ENCODE results near the gene SYNE2.
A peak's percentile ranks its signal among the peaks of the same experiment; 100 is the strongest.
"Not testable (repeated sequence)": the region's sequence is repeated elsewhere in the genome, so short reads cannot be mapped to it uniquely, and the experiment has no call there.

Gene SYNE2, protein sequence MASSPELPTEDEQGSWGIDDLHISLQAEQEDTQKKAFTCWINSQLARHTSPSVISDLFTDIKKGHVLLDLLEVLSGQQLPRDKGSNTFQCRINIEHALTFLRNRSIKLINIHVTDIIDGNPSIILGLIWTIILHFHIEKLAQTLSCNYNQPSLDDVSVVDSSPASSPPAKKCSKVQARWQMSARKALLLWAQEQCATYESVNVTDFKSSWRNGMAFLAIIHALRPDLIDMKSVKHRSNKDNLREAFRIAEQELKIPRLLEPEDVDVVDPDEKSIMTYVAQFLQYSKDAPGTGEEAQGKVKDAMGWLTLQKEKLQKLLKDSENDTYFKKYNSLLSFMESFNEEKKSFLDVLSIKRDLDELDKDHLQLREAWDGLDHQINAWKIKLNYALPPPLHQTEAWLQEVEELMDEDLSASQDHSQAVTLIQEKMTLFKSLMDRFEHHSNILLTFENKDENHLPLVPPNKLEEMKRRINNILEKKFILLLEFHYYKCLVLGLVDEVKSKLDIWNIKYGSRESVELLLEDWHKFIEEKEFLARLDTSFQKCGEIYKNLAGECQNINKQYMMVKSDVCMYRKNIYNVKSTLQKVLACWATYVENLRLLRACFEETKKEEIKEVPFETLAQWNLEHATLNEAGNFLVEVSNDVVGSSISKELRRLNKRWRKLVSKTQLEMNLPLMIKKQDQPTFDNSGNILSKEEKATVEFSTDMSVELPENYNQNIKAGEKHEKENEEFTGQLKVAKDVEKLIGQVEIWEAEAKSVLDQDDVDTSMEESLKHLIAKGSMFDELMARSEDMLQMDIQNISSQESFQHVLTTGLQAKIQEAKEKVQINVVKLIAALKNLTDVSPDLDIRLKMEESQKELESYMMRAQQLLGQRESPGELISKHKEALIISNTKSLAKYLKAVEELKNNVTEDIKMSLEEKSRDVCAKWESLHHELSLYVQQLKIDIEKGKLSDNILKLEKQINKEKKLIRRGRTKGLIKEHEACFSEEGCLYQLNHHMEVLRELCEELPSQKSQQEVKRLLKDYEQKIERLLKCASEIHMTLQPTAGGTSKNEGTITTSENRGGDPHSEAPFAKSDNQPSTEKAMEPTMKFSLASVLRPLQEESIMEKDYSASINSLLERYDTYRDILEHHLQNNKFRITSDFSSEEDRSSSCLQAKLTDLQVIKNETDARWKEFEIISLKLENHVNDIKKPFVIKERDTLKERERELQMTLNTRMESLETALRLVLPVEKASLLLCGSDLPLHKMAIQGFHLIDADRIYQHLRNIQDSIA (N-terminal part only)

DNA sequence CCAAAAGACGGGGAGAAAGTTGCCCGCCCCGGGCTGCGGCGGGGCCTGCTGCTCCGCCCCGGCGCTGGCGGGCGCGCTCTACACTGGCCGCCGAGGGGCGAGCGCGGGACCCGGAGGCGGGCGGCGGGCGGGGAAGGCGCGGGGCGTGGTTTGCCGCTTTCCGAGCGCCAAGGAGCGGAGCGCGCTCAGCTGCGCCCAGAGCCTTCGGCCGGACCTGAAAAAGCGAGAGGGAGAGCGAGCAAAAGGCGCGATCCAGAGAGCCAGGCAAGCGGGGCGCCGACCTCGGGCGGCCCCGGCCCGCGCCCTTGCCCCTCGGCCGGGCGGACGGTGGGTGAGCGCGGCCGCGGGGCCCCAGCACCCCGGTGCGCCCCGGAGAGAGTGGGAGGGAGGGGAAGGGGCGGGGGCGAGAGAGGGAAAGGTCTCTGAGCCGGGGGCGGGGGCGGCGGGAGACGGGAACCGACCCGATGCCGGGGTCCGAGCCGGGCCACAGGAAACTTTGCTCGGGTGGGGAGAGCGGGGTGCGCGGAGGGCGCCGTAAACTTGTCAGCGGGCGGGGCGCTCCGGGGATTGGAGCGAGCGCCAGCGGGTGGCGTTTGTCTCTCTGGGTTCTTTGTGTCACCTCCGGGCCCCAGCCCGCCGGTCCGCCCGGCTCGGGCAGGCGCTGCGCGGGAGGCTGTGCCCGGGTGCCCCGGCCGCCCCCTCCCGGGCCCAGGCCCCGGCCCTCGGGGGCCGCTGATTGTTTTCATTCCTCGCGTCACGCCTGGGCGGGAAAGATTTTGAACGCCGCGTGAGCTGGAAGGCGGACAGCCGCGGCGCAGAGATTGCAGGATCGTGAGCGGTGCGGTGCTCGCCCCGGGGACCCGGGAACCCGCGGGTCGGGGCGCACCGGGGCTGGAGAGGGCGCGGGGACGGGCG, at the start of gene SYNE2:
Gene SYNE2 (plus strand): TSS at position 188 of the 915 bp plus-strand sequence. CDS start 56,145 bp downstream, outside the sequence.
- DNase-seq (ENCODE audit: low read depth, low spot score), result peak; percentile 93

DNA sequence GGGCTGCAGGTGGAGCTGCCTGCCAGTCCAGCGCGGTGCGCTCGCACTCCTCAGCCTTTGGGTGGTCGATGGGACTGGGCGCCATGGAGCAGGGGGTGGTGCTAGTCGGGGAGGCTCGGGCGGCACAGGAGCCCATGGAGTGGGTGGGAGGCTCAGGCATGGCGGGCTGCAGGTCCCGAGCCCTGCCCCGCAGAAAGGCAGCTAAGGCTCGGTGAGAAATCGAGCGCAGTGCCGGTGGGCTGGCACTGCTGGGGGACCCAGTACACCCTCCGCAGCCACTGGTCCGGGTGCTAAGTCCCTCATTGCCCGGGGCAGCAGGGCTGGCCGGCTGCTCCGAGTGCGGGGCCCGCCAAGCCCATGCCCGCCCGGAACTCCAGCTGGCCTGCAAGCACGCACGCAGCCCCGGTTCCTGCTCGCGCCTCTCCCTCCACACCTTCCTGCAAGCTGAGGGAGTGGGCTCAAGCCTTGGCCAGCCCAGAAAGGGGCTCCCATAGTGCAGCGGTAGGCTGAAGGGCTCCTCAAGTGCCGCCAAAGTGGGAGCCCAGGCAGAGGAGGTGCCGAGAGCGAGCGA, 49.5 kb upstream of the SYNE2 start:
- DNase-seq (ENCODE audit: low read depth, low spot score), result not testable (repeated sequence)

DNA sequence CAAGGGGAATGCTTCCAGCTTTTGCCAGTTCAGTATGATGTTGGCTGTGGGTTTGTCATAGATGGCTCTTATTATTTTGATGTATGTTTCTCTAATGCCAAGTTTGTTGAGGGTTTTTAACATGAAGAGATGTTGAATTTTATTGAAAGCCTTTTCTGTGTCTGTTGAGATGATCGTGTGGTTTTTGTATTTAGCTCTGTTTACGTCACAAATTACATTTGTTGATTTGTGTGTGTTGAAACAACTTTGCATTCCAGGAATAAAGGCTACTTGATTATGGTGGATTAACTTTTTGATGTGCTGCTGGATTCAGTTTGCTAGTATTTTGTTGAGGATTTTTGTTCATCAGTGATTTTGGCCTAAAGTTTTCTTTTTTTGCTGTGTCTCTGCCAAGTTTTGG, 46.7 kb upstream of the SYNE2 start:
- DNase-seq (ENCODE audit: low read depth, low spot score), result not testable (repeated sequence)

DNA sequence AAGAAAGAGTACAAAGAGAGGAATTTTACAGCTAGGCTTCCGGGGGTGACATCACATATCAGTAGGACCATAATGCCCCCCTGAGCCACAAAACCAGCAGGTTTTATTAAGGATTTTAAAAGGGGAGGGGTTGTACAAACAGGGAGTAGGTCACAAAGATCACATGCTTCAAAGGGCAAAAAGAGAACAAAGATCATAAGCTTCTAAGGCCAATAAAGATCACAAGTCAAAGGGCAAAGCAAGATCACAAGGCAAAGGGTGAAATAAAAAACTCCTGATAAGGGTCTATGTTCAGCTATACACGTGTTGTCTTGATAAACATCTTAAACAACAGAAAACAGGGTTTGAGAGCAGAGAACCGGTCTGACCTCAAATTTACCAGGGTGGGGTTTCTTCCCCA, 41.1 kb upstream of the SYNE2 start:
- DNase-seq (ENCODE audit: low read depth, low spot score), result not testable (repeated sequence)

DNA sequence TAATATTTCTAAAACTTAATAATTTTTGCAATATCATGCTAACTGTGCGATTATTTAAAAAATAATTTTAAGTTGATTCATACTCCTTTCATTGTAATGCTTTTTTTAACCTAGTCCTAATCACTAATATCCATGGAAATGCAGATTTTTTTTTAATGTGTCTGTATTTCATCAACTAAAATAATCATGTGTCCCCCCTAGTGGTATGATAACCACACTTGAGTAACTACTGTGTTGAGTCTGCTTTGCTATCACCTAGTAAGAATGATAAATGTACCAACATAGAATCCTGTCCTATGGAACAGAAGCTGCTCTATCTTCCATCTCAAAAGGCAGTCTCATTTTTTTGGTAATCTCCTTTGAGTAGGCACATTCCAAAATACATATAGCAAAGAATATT, 19.1 kb upstream of the SYNE2 start:
- DNase-seq (ENCODE audit: low read depth, low spot score), result no peak

DNA sequence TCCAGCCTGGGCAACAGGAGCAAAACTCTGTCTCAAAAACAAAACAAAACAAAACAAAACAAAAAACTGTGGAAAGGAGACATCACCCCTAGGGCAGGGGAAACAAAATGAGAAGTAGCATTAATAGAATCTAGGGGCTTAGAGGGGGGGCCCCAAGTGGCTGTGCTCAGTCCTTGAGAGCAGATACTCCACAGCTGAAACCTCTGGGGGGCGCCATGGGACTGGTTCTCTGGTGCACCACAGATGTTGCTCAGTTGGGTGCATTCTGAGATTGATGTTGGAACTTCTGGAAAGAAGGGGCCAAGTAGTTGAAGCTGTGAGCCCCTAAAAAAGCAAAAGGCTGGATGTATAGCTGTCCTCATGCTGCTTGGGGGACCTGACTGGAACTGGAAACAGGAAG, 11.8 kb upstream of the SYNE2 start:
- DNase-seq (ENCODE audit: low read depth, low spot score), result no peak

DNA sequence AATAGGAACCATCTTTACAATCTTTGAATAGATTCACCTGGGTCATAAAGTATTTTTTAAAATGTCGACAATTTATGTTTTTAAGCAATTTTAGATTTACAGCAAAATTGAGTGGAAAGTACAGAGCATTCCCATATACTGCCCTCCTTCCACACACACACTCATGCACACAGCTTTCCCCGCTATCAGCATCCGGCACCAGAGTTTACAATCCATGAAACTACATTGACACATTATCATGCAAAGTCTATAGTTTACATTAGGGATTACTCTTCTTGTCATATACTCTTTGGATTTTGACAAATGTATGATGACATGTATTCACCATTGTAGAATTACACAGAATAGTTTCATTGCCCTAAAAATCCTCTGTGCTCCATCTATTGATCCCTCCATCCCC, 9.0 kb upstream of the SYNE2 start:
- no peak for DNase-seq (ENCODE audit: low read depth, low spot score)

DNA sequence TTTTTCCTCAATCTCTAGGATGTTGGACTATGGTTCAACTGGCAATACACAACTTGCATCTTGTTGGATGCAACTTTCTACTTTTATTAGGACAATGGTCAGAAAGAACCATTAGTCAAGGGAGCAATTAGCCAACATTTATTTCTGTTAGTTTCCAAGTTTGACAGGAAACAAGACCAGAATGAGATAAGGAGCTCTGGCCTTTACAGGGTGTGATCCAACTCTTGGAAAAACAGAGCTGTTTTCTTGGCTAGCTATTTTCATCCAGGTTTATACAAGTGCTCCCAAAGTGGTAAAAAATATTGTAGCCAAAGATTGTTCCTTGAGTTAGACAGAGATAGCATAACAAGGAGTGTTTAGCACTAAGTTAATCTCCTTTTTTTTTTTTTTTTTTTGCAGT, 3.9 kb upstream of the SYNE2 start:
- no peak for DNase-seq (ENCODE audit: low read depth, low spot score)

DNA sequence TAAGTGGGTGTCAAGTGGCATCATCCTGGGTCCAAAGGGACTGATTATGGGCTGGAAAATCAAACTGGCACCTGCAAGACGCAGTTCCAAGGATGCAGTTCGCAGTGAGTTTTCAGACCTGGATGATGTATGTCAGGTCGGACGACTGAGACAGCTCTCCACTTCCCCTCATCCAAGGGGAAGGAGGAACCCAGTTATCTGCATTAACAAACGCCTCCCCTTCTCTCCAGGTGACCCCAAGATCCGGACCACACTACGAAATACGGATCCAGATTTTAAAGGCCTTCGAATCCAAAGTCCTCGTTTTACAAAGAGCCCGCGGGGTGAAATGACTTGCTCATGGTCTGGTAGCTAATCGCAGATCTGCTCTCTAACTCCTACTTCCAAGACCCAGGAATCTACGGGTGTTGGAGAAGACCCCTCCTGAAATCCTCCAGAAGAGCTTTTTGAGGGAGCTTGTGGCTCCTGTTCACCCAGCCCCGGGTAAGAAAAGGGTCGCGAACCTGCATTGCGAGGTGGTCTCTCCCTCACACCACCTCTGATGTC, 460 bp upstream of the SYNE2 start:
- no peak for DNase-seq (ENCODE audit: low read depth, low spot score)

DNA sequence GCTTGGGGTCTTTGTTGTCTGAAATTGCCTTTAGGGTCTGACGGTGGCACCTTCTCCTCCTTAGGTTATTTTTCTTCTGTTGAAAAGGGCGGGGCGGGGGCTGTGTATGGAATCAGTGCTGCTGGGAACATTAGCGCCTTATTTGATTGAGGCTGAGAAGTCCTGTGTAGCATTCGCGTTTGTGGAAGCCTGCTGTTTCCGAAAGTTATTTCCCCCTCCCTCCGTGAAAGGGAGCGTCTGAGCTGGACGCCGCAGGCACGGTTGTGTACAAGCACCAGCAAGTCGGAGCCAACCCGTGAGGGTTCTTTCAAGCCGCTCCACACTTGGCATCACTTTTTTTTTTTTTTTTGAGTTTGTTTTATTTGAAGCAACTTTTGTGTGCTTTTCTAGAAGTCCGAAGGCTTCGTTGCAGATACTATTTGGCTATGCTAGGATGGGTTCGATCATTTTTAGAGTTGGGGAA, 1.1 kb downstream of the SYNE2 start:
- DNase-seq (ENCODE audit: low read depth, low spot score), result peak; percentile 75

DNA sequence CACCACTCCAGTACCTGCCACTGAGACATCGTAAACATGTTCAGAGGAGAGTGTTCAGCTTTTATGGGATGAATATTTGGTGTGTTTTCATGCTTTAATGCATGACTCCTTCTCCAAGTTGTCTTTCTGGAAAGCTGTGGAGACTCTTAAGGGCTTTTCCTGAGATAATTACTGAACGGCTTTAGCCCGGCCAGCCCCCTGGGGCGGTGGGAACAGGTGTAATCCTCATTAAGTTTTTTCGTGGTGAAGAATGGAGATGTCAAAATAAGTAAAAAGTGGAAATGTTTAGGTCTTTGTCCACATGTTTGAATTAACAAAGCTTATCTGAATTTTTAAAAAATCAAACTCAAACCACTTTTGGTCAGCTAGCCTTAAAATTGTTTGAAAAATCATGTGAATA, 1.5 kb downstream of the SYNE2 start:
- DNase-seq (ENCODE audit: low read depth, low spot score), result no peak

DNA sequence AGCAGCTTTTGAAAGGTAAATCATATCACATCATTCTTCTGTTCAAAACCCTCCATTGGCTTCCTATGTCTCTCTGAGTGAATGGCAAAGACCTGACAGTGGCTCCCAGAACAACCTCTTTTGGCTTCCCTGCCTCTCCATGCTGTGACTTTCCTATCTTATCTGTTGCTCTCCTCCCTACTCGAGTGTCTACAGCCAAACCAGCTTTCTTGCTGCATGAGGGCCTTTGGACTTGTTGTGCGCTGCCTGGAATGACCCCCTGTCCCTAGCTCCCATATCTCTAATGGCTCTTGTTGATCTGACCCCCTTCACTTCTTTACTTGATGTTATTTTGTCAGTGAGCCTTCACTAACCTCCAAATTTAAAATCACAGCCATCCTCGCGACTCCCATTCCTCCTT, 2.5 kb downstream of the SYNE2 start:
- no peak for DNase-seq (ENCODE audit: low read depth, low spot score)

DNA sequence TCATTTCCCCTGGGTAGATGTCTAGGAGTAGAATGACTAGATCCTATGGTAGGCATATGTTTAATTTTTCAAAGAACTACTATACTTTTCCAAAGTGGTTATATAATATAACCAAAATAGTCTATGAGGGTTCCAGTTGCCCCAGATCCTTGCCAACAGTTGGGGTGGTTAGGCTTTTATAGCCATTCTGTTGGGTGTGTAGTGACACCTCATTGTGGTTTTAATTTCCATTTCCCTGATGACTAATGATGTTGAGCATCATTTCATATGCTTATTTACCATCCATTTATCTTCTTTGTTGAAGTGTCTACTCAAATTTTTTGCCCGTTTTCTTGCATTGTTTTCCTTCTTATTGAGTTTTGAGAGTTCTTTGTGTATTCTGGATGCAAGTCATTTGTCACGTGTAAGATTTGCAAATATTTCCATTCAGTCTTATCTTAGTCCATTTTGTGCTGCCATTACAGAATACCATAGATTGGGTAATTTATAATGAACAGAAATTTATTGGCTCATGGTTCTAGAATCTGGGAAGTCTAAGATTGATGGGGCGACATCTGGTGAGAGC, 4.7 kb downstream of the SYNE2 start:
- DNase-seq (ENCODE audit: low read depth, low spot score), result peak; percentile 16

DNA sequence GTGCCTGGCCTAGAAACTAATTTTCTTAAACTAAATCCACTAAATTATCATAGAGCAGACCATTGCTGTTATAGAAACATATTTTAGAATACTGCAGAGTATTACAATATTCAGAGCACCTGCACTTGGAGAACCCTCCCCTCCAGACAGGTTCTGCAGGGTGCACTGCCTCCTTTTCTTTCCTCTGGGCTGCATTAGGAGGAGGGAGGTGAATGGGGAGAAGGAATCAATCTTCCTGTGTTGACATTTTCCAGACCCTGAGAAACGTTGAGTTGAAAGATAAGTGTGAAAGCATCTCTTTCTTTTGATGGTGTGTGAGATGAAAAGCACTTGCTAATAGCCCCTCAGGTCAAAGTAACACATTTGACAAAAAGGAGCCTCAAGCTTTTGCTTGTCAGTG, 7.3 kb downstream of the SYNE2 start:
- no peak for DNase-seq (ENCODE audit: low read depth, low spot score)

DNA sequence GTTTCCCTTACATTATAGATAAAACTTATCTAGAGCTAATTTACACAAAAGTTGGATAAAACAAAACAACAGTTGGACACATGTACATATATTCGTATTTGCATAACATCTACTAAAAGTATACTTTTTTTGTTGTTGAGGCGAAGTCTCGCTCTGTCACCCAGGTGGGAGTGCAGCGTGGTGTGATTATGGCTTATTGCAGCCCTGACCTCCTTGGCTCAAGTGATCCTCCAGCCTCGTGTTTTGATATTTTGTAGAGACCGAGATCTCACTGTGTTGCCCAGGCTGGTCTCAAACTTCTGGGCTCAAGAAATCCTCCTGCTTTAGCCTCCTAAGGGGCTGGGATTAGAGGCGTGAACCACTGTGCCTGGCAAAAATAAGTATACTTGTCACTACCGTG, 9.4 kb downstream of the SYNE2 start:
- DNase-seq (ENCODE audit: low read depth, low spot score), result no peak

DNA sequence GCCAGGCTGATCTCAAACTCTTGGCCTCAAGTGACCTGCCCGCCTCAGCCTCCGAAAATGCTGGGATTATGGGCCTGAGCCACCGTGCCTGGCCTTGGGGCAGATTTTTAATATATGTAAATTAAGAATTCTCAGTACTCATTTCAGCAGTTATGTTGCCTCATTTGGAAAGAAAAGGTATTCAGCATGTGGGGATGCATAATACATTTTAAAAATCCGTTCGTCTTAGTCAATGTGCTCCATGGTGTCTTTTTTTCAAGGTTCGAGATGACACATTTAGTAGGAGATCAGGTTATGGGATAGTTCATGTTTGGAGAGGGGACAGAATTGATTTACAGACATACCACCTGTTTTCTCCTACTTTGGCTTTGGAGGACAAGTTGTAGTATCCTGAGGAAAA, 10.2 kb downstream of the SYNE2 start:
- no peak for DNase-seq (ENCODE audit: low read depth, low spot score)

DNA sequence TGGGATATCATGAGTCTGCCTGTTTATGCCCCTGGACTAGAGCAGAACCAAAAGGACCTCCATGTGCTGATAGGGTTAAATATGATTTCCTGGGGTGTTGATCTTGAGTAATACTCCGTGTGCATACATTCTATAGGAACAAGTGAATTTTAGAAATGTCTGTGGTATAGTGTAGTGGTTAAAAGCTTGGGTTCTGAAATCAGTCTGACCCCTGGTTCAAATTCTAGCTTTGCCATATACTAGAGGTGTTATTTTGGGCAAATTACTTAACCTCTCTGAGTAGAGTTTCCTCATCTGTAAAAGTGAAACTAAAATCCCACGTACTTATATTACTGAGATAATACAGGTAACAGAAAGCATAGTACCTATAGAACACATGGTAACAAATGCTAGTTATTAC, 12.0 kb downstream of the SYNE2 start:
- not testable (repeated sequence) for DNase-seq (ENCODE audit: low read depth, low spot score)

DNA sequence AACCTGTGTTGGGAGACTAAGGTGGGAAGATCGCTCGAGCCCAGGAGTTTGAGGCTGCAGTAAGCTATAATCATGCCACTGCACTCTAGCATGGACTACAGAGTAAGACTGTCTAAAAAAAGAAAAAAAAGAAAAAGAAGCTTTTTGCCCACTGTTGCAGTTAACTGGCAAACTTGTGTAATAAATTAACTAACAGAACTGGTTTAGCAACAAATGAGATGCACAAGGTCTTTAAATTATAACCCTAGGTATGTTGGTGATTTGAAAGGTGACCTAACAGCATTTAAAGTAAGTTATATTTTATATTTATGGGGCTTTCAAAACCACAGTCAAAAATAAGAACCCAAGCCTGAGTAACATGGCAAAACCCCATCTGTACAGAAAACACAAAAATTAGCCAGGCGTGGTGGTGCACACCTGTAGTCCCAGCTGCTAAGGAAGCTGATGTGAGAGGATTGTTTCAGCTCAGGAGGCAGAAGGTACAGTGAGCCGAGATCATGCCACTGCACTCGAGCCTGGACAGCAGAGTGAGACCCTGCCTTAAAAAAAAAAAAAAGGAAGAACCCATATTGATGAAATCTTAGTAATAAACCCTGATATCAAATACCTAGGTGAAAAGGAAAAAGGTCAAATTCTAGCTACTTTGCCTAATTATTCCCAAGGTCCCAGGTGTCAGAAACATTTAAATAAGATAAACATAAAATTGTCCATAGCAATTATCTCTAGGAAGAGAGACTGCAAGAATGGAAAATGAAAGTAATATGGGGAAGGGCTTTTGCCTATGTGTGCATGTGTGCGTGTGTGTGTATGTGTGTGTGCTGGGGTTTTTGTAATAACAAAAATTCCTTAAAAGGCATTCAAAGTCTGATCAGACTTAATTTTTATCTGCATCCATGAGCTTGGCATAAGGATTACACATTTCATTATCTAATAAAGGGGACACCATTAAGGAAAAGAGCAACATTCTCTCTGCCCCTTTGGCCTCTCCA, 15.4 kb downstream of the SYNE2 start:
- DNase-seq (ENCODE audit: low read depth, low spot score), result peak; percentile 16

All from astrocyte of the hippocampus (primary cell).